PFSK-1 (cell line): ENCODE data around the gene DYRK1A.
A peak's percentile ranks its signal among the peaks of the same experiment; 100 is the strongest.

Experiments
- FOXP2 ChIP-seq: optimal IDR thresholded peaks from 2 replicates; pipeline ENCODE3; 2011; ENCODE audit warnings: borderline replicate concordance, control low read depth, inconsistent platforms; ENCODE audit not compliant: insufficient read depth; ENCODE audit errors: extremely low read length, extremely low read depth
- POLR2AphosphoS5 ChIP-seq: IDR thresholded peaks from 2 replicates; pipeline ENCODE4 v1.6.1; 2012; ENCODE audit warnings: low read depth, mild to moderate bottlenecking, control low read depth, low read length, moderate library complexity
- REST ChIP-seq, 2 experiments: IDR thresholded peaks; 2 replicates each; pipeline versions ENCODE4 v1.6.1 to v1.8.0; 2011 to 2012; ENCODE audit warnings: low read depth in 2 of 2, low read length in 2 of 2, control low read depth in 1 of 2, inconsistent platforms in 1 of 2, mild to moderate bottlenecking in 1 of 2, moderate library complexity in 1 of 2; ENCODE audit not compliant: insufficient read depth in 1 of 2
- SIN3A ChIP-seq: IDR thresholded peaks from 2 replicates; pipeline ENCODE4 v1.6.1; 2012; ENCODE audit warnings: mild to moderate bottlenecking, low read length, moderate library complexity, borderline replicate concordance; ENCODE audit not compliant: insufficient read depth
- TAF1 ChIP-seq: IDR thresholded peaks from 2 replicates; pipeline ENCODE4 v1.6.1; 2012; ENCODE audit warnings: low read length, control low read depth, borderline replicate concordance; ENCODE audit not compliant: insufficient read depth

Gene DYRK1A

GRCh38 chr21:37367703-37368540, 1.3 kb downstream of the DYRK1A start:
- TF ChIP-seq POLR2AphosphoS5 (0 out of 2 replicates have a peak, but pooled peaks have one; percentile 30), SIN3A (no peak; the same call in 1 of the 2 replicates)

- TF ChIP-seq POLR2AphosphoS5 (no peak), REST (IDR thresholded peaks at IDR 0.05; ENCODE audit: insufficient read depth in 1 of 2, low read depth in 2 of 2, low read length in 2 of 2) (no peak), FOXP2 (no peak), SIN3A (no peak), TAF1 (no peak)
Observed at GRCh38 chr21:37368541-37369279, 2.1 kb downstream of the DYRK1A start.

GRCh38 chr21:37369307-37369854, 2.8 kb downstream of the DYRK1A start:
- no peak for TF ChIP-seq REST (IDR thresholded peaks at IDR 0.05; ENCODE audit: insufficient read depth in 1 of 2, low read depth in 2 of 2, low read length in 2 of 2)
- no peak for TF ChIP-seq TAF1
- no peak for TF ChIP-seq POLR2AphosphoS5
- TF ChIP-seq SIN3A, result no peak
- no peak for TF ChIP-seq FOXP2

- TF ChIP-seq TAF1 (no peak), REST (IDR thresholded peaks at IDR 0.05; ENCODE audit: insufficient read depth in 1 of 2, low read depth in 2 of 2, low read length in 2 of 2) (no peak), FOXP2 (no peak), POLR2AphosphoS5 (no peak), SIN3A (no peak)
Observed at GRCh38 chr21:37370152-37371040, 3.8 kb downstream of the DYRK1A start.

GRCh38 chr21:37371041-37371397, 4.4 kb downstream of the DYRK1A start:
- TF ChIP-seq REST (IDR thresholded peaks at IDR 0.05; ENCODE audit: insufficient read depth in 1 of 2, low read depth in 2 of 2, low read length in 2 of 2) (no peak), TAF1 (no peak), POLR2AphosphoS5 (no peak), FOXP2 (no peak), SIN3A (no peak)
